WTC11 (cell line): ENCODE results near the gene CCM2.

Experiments
- MAX ChIP-seq: sonication (generic); formaldehyde crosslinking; IDR thresholded peaks from 2 replicates; pipeline ENCODE4 v1.8.0; 2022; ENCODE audit warnings: mild to moderate bottlenecking, missing genetic modification reagents
- NR2C2 ChIP-seq: sonication (generic); formaldehyde crosslinking; IDR thresholded peaks from 2 replicates; pipeline ENCODE4 v1.8.0; 2022; ENCODE audit warnings: mild to moderate bottlenecking, missing genetic modification reagents
- TF ChIP-seq, protein P1 (sequence below): fragments of 200-600 bp; IDR thresholded peaks from 2 replicates; pipeline ENCODE4 v1.8.0; 2022; ENCODE audit warnings: antibody characterized with exemption

- TF ChIP-seq, protein P1, sequence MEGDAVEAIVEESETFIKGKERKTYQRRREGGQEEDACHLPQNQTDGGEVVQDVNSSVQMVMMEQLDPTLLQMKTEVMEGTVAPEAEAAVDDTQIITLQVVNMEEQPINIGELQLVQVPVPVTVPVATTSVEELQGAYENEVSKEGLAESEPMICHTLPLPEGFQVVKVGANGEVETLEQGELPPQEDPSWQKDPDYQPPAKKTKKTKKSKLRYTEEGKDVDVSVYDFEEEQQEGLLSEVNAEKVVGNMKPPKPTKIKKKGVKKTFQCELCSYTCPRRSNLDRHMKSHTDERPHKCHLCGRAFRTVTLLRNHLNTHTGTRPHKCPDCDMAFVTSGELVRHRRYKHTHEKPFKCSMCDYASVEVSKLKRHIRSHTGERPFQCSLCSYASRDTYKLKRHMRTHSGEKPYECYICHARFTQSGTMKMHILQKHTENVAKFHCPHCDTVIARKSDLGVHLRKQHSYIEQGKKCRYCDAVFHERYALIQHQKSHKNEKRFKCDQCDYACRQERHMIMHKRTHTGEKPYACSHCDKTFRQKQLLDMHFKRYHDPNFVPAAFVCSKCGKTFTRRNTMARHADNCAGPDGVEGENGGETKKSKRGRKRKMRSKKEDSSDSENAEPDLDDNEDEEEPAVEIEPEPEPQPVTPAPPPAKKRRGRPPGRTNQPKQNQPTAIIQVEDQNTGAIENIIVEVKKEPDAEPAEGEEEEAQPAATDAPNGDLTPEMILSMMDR = no peak
- no peak for TF ChIP-seq NR2C2 (CRISPR knock-in tag)
- TF ChIP-seq MAX (CRISPR knock-in tag) = no peak
Observed at GRCh38 chr7:45107356-45107755, 107.4 kb downstream of the CCM2 start.
